Liver (tissue), 9 donors: ENCODE measurements around the gene FAM13C. TPM values are rescaled to one million over a fixed set of nuclear protein-coding genes. Genes with fewer than 3 reads are reported as not detected.

ENCODE experiments used
- DNase-seq: peaks from one replicate; pipeline ENCODE4 v3.0.0-alpha.2; 2017; ENCODE audit warnings: low spot score
- H3K27ac ChIP-seq, 2 donors: one replicate each; pipeline ENCODE4 v1.7.0; 2013; ENCODE audit warnings: inconsistent platforms in 2 of 2, low read length in 2 of 2, control low read depth in 1 of 2, low read depth in 1 of 2, mild to moderate bottlenecking in 1 of 2
- H3K27me3 ChIP-seq, 4 donors: one replicate each; pipeline versions ENCODE4 v1.6.1 to v1.7.0; 2013; ENCODE audit warnings: low read length in 3 of 4, inconsistent platforms in 1 of 4, mild to moderate bottlenecking in 1 of 4, moderate library complexity in 1 of 4; ENCODE audit not compliant: control insufficient read depth in 4 of 4, insufficient read depth in 4 of 4
- H3K36me3 ChIP-seq, 4 donors: one replicate each; pipeline versions ENCODE4 v1.6.1 to v1.7.0; 2013; ENCODE audit warnings: low read length in 3 of 4, mild to moderate bottlenecking in 3 of 4, low read depth in 1 of 4, moderate library complexity in 1 of 4; ENCODE audit not compliant: control insufficient read depth in 4 of 4, insufficient read depth in 3 of 4
- H3K4me1 ChIP-seq, 4 donors: one replicate each; pipeline versions ENCODE4 v1.6.1 to v1.7.0; 2013; ENCODE audit warnings: low read length in 3 of 4, mild to moderate bottlenecking in 3 of 4, moderate library complexity in 1 of 4; ENCODE audit not compliant: control insufficient read depth in 4 of 4, insufficient read depth in 4 of 4
- H3K4me3 ChIP-seq, 3 donors: one replicate each; pipeline versions ENCODE4 v1.6.1 to v1.7.0; 2013; ENCODE audit warnings: low read length in 3 of 3, control low read depth in 1 of 3, low read depth in 1 of 3, mild to moderate bottlenecking in 1 of 3
- H3K9ac ChIP-seq, 2 donors: one replicate each; pipeline ENCODE4 v1.7.0; 2013; ENCODE audit warnings: low read length in 2 of 2, mild to moderate bottlenecking in 2 of 2, moderate library complexity in 2 of 2, control low read depth in 1 of 2, low read depth in 1 of 2
- H3K9me3 ChIP-seq, 4 donors: one replicate each; pipeline versions ENCODE4 v1.6.1 to v1.7.0; 2013; ENCODE audit warnings: low read length in 3 of 4; ENCODE audit not compliant: control insufficient read depth in 4 of 4
- EGR1 ChIP-seq, 2 donors: IDR thresholded peaks; 2 replicates each; pipeline ENCODE4 v1.6.1; 2016 to 2018; ENCODE audit warnings: antibody characterized with exemption in 2 of 2, low read depth in 2 of 2
- FOXA1 ChIP-seq: IDR thresholded peaks from 2 replicates; pipeline ENCODE4 v1.6.1; 2016; ENCODE audit warnings: antibody characterized with exemption
- FOXA2 ChIP-seq: IDR thresholded peaks from 2 replicates; pipeline ENCODE4 v1.6.1; 2016; ENCODE audit warnings: antibody characterized with exemption
- GABPA ChIP-seq, 2 donors: IDR thresholded peaks in 1 of 2; conservative IDR thresholded peaks in 1 of 2; 2 replicates each; pipeline ENCODE4 v1.6.1; 2016; ENCODE audit warnings: antibody characterized with exemption in 2 of 2, mild to moderate bottlenecking in 1 of 2, moderate library complexity in 1 of 2
- HNF4A ChIP-seq, 2 donors: conservative IDR thresholded peaks; 2 replicates each; pipeline ENCODE4 v1.6.1; 2016; ENCODE audit warnings: antibody characterized with exemption in 2 of 2, mild to moderate bottlenecking in 2 of 2
- HNF4G ChIP-seq: IDR thresholded peaks from 2 replicates; pipeline ENCODE4 v1.6.1; 2016; ENCODE audit warnings: antibody characterized with exemption
- JUND ChIP-seq, 2 donors: IDR thresholded peaks; 2 replicates each; pipeline ENCODE4 v1.6.1; 2016; ENCODE audit warnings: antibody characterized with exemption in 2 of 2
- NR2F2 ChIP-seq: IDR thresholded peaks from 2 replicates; pipeline ENCODE4 v1.6.1; 2016; ENCODE audit warnings: antibody characterized with exemption
- RAD21 ChIP-seq, 2 donors: IDR thresholded peaks; 2 replicates each; pipeline ENCODE4 v1.6.1; 2016; ENCODE audit warnings: antibody characterized with exemption in 2 of 2, mild to moderate bottlenecking in 2 of 2
- RXRA ChIP-seq, 2 donors: IDR thresholded peaks; 2 replicates each; pipeline ENCODE4 v1.6.1; 2017 to 2018; ENCODE audit warnings: antibody characterized with exemption in 2 of 2, mild to moderate bottlenecking in 1 of 2
- SP1 ChIP-seq: IDR thresholded peaks from 2 replicates; pipeline ENCODE4 v1.6.1; 2018; ENCODE audit warnings: antibody characterized with exemption, mild to moderate bottlenecking
- whole genome bisulfite sequencing: extraction: QIAGEN DNeasy Blood & Tissue Kit; methylation state at CpG from one replicate; pipeline ENCODE4 v1.1.7; 2013; 5-methylcytosine and 5-hydroxymethylcytosine counted together
- polyA plus RNA-seq, 2 donors: library from polyadenylated mRNA; stranded (reverse) in 1 of 2; unstranded in 1 of 2; fragments of 200-250 nt in 1 of 2; fragments of >200 nt in 1 of 2; fragmentation: Nextera tagmentation in 1 of 2; extraction: Ambion mirVana in 1 of 2; gene quantifications; one replicate each; pipeline versions ENCODE4 v1.2.1 to v1.2.3, GENCODE V29; 2013 to 2015
- total RNA-seq, 2 donors: library from RNA; depleted of rRNA; stranded (reverse); fragments of >200 nt; gene quantifications; one replicate each; pipeline ENCODE4 v1.2.3, GENCODE V29; 2014
- TF ChIP-seq, protein P1 (sequence below): IDR thresholded peaks from 2 replicates; pipeline ENCODE4 v1.6.1; 2016; ENCODE audit warnings: antibody characterized with exemption
- TF ChIP-seq, protein P2 (sequence below): IDR thresholded peaks from 2 replicates; pipeline ENCODE4 v1.6.1; 2016; ENCODE audit warnings: antibody characterized with exemption, mild to moderate bottlenecking
- TF ChIP-seq, protein P3 (sequence below): IDR thresholded peaks from 2 replicates; pipeline ENCODE4 v1.6.1; 2016; ENCODE audit warnings: antibody characterized with exemption
- TF ChIP-seq, protein P4 (sequence below): fragments of 150-350 bp; IDR thresholded peaks from 2 replicates; pipeline ENCODE4 v1.5.1; 2017; ENCODE audit warnings: improper control_type of control experiment, low read depth, low read length; ENCODE audit not compliant: missing input control
- donor health status: healthy.
- donor health status: healthy.
- donor health status: healthy.
- donor health status: healthy.
- donor health status: healthy.

FAM13C gene
- total and polyA plus RNA-seq, 4 donors: 0.87 to 2.4 (median 2.1) TPM

DNA sequence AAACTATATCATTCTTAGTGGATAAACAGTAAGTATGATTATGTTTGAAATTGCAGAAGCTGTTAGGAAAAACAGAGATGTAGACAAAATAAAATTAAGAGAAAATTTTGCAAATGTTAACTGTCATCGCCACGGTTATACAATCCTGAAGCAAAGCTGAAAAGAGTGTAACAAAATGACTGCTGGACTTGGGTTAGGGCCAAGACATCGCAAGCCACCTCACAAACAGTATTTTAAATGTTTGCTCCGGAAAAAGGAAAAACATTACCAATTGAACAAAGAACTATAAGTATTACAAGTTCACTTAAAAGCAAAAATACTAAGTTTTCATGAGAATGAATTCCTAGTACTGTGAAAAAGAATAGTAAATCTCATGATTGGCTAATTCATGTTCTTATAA lies 60.0 kb downstream of the FAM13C start:
- Histone ChIP-seq H3K4me3 (no peak overlapping the region), H3K9ac (no peak overlapping the region), H3K36me3 (no peaks in the 10 kb centered on the region), H3K4me1 (no peaks in the 10 kb centered on the region), H3K27ac (no peak overlapping the region), H3K9me3 (no peaks in the 10 kb centered on the region), H3K27me3 (no peaks in the 10 kb centered on the region)
- 88% methylated on average over 4 of the region's 4 CpGs for WGBS
- TF ChIP-seq EGR1 (IDR thresholded peaks at IDR 0.05; ENCODE audit: low read depth in 2 of 2): no peak
- TF ChIP-seq SP1: no peak
- DNase-seq: no peak

- H3K4me3 ChIP-seq: no peak overlapping the region
- no peak for TF ChIP-seq HNF4A (conservative IDR thresholded peaks at IDR 0.05)
- H3K27me3 ChIP-seq: no peaks in the 10 kb centered on the region
- no peak for DNase-seq
- no peak overlapping the region for H3K27ac ChIP-seq
- no peaks in the 10 kb centered on the region for H3K9me3 ChIP-seq
- H3K36me3 ChIP-seq: no peaks in the 10 kb centered on the region
- H3K4me1 ChIP-seq: no peaks in the 10 kb centered on the region
- H3K9ac ChIP-seq: no peak overlapping the region
- 96% methylated on average over 6 of the region's 6 CpGs for WGBS
Measured at GRCh38 chr10:59301067-59301754, 61.1 kb downstream of the FAM13C start.

- TF ChIP-seq, protein P1, sequence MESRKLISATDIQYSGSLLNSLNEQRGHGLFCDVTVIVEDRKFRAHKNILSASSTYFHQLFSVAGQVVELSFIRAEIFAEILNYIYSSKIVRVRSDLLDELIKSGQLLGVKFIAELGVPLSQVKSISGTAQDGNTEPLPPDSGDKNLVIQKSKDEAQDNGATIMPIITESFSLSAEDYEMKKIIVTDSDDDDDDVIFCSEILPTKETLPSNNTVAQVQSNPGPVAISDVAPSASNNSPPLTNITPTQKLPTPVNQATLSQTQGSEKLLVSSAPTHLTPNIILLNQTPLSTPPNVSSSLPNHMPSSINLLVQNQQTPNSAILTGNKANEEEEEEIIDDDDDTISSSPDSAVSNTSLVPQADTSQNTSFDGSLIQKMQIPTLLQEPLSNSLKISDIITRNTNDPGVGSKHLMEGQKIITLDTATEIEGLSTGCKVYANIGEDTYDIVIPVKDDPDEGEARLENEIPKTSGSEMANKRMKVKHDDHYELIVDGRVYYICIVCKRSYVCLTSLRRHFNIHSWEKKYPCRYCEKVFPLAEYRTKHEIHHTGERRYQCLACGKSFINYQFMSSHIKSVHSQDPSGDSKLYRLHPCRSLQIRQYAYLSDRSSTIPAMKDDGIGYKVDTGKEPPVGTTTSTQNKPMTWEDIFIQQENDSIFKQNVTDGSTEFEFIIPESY: no peak
- TF ChIP-seq, protein P2, sequence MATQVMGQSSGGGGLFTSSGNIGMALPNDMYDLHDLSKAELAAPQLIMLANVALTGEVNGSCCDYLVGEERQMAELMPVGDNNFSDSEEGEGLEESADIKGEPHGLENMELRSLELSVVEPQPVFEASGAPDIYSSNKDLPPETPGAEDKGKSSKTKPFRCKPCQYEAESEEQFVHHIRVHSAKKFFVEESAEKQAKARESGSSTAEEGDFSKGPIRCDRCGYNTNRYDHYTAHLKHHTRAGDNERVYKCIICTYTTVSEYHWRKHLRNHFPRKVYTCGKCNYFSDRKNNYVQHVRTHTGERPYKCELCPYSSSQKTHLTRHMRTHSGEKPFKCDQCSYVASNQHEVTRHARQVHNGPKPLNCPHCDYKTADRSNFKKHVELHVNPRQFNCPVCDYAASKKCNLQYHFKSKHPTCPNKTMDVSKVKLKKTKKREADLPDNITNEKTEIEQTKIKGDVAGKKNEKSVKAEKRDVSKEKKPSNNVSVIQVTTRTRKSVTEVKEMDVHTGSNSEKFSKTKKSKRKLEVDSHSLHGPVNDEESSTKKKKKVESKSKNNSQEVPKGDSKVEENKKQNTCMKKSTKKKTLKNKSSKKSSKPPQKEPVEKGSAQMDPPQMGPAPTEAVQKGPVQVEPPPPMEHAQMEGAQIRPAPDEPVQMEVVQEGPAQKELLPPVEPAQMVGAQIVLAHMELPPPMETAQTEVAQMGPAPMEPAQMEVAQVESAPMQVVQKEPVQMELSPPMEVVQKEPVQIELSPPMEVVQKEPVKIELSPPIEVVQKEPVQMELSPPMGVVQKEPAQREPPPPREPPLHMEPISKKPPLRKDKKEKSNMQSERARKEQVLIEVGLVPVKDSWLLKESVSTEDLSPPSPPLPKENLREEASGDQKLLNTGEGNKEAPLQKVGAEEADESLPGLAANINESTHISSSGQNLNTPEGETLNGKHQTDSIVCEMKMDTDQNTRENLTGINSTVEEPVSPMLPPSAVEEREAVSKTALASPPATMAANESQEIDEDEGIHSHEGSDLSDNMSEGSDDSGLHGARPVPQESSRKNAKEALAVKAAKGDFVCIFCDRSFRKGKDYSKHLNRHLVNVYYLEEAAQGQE: no peak
- TF ChIP-seq, protein P3, sequence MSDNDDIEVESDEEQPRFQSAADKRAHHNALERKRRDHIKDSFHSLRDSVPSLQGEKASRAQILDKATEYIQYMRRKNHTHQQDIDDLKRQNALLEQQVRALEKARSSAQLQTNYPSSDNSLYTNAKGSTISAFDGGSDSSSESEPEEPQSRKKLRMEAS: no peak
- TF ChIP-seq, protein P4, sequence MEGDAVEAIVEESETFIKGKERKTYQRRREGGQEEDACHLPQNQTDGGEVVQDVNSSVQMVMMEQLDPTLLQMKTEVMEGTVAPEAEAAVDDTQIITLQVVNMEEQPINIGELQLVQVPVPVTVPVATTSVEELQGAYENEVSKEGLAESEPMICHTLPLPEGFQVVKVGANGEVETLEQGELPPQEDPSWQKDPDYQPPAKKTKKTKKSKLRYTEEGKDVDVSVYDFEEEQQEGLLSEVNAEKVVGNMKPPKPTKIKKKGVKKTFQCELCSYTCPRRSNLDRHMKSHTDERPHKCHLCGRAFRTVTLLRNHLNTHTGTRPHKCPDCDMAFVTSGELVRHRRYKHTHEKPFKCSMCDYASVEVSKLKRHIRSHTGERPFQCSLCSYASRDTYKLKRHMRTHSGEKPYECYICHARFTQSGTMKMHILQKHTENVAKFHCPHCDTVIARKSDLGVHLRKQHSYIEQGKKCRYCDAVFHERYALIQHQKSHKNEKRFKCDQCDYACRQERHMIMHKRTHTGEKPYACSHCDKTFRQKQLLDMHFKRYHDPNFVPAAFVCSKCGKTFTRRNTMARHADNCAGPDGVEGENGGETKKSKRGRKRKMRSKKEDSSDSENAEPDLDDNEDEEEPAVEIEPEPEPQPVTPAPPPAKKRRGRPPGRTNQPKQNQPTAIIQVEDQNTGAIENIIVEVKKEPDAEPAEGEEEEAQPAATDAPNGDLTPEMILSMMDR: no peak
- TF ChIP-seq HNF4A (conservative IDR thresholded peaks at IDR 0.05): no peak
- TF ChIP-seq FOXA1: no peak
- TF ChIP-seq GABPA (IDR thresholded peaks at IDR 0.05 in 1 of 2, conservative IDR thresholded peaks at IDR 0.05 in 1 of 2): no peak
- no peak for TF ChIP-seq RAD21 (IDR thresholded peaks at IDR 0.05)
- no peak for TF ChIP-seq FOXA2
- TF ChIP-seq NR2F2: no peak
- TF ChIP-seq RXRA (IDR thresholded peaks at IDR 0.05): no peak
- no peak for TF ChIP-seq SP1
- TF ChIP-seq JUND (IDR thresholded peaks at IDR 0.05): no peak
- TF ChIP-seq HNF4G: no peak
- 80% methylated on average over 1 of the region's 1 CpG for WGBS
- Histone ChIP-seq H3K4me1 (no peaks in the 10 kb centered on the region), H3K4me3 (no peak overlapping the region), H3K27ac (no peak overlapping the region), H3K9me3 (no peaks in the 10 kb centered on the region), H3K9ac (no peak overlapping the region), H3K36me3 (no peaks in the 10 kb centered on the region), H3K27me3 (no peaks in the 10 kb centered on the region)
- no peak for DNase-seq
Measured at GRCh38 chr10:59300386-59300785, 62.0 kb downstream of the FAM13C start.
